Activated CD8-positive, alpha-beta memory T cell treated with anti-CD3 and anti-CD28 coated beads for 36 hours (primary cell): Measurements from ENCODE around the gene TEX26. TPM values are rescaled to one million over a fixed set of nuclear protein-coding genes. Genes with fewer than 3 reads are reported as not detected.

Experiments
- CTCF ChIA-PET: fragments of 350-600 bp; sonication (Branson Sonifier 250); formaldehyde crosslinking; loops from one replicate; lab custom pipeline; 2021; ENCODE audit warnings: antibody characterized with exemption; lab: Charles Lee
- POLR2A ChIA-PET: fragments of 350-600 bp; sonication (Branson Sonifier 250); formaldehyde crosslinking; loops from one replicate; lab custom pipeline; 2021; ENCODE audit warnings: antibody characterized with exemption; lab: Charles Lee
- total RNA-seq, 2 experiments: library from RNA; stranded (reverse); gene quantifications; one replicate each; pipeline ENCODE4 v1.2.3, GENCODE V29; 2021

The TEX26 gene
- total RNA-seq, result not detected

GRCh38 chr13:30932481-30933353 is at the start of gene TEX26:
Gene TEX26, plus strand, starts transcription at chr13:30932656. Its CDS starts 60 bp downstream, at chr13:30932716.
- ChIA-PET CTCF (no interaction called here), POLR2A (no interaction called here)

- POLR2A ChIA-PET, result no interaction called here
- CTCF ChIA-PET, result no interaction called here
Measured at GRCh38 chr13:30882996-30883766, 49.3 kb upstream of the TEX26 start.

GRCh38 chr13:30884543-30884942 is 47.9 kb upstream of the TEX26 start:
- ChIA-PET CTCF (no interaction called here), POLR2A (no interaction called here)

GRCh38 chr13:30889196-30889690 is 43.2 kb upstream of the TEX26 start:
- POLR2A ChIA-PET, result no interaction called here
- CTCF ChIA-PET, result no interaction called here

- ChIA-PET CTCF (interaction anchor here (0.6 kb wide), 1 partner anchor 418 kb away, joined by 3 read pairs; no protein-coding TSS in a partner anchor), POLR2A (no interaction called here)
Measured at GRCh38 chr13:30892966-30893365, 39.5 kb upstream of the TEX26 start.

GRCh38 chr13:30895773-30896172 is 36.7 kb upstream of the TEX26 start:
- POLR2A ChIA-PET, result no interaction called here
- CTCF ChIA-PET, result no interaction called here

- CTCF ChIA-PET, result no interaction called here
- POLR2A ChIA-PET, result no interaction called here
Measured at GRCh38 chr13:30898070-30898469, 34.4 kb upstream of the TEX26 start.

GRCh38 chr13:30898678-30899241 is 33.7 kb upstream of the TEX26 start:
- CTCF ChIA-PET, result no interaction called here

GRCh38 chr13:30900436-30900835 is 32.0 kb upstream of the TEX26 start:
- ChIA-PET CTCF (no interaction called here), POLR2A (no interaction called here)

More at GRCh38 chr13:30898678-30899241, 33.7 kb upstream of the TEX26 start:
- POLR2A ChIA-PET, result interaction anchor here (1.0 kb wide), 1 partner anchor 17 kb away, joined by 3 read pairs; no protein-coding TSS in a partner anchor

- POLR2A ChIA-PET, result no interaction called here
- CTCF ChIA-PET, result no interaction called here
Measured at GRCh38 chr13:30900952-30901749, 31.3 kb upstream of the TEX26 start.

- CTCF ChIA-PET, result no interaction called here
- POLR2A ChIA-PET, result no interaction called here
Measured at GRCh38 chr13:30904043-30904442, 28.4 kb upstream of the TEX26 start.

GRCh38 chr13:30905932-30906383 is 26.5 kb upstream of the TEX26 start, which contains the start of gene MEDAG:
Gene MEDAG, plus strand, starts transcription at chr13:30906271. Its CDS starts 245 bp downstream, at chr13:30906516.
- CTCF ChIA-PET, result no interaction called here
- POLR2A ChIA-PET, result no interaction called here

GRCh38 chr13:30906411-30907051 is 25.9 kb upstream of the TEX26 start:
- ChIA-PET POLR2A (no interaction called here), CTCF (no interaction called here)

- ChIA-PET POLR2A (no interaction called here), CTCF (no interaction called here)
Measured at GRCh38 chr13:30907121-30907861, 25.2 kb upstream of the TEX26 start.

GRCh38 chr13:30908416-30908980 is 24.0 kb upstream of the TEX26 start:
- CTCF ChIA-PET, result interaction anchor here (0.7 kb wide), 1 partner anchor 213 kb away, joined by 4 read pairs; no protein-coding TSS in a partner anchor
- POLR2A ChIA-PET, result no interaction called here

GRCh38 chr13:30910676-30911075 is 21.8 kb upstream of the TEX26 start:
- POLR2A ChIA-PET, result interaction anchor here (0.6 kb wide), 1 partner anchor 47 kb away, joined by 3 read pairs; no protein-coding TSS in a partner anchor
- CTCF ChIA-PET, result no interaction called here
